GM19238 (cell line): ENCODE results near the gene PEX1.
"Not testable (repeated sequence)": the region's sequence is repeated elsewhere in the genome, so short reads cannot be mapped to it uniquely, and the experiment has no call there.

Experiments
- DNase-seq: peaks from one replicate; pipeline ENCODE4 v3.0.0; 2011; ENCODE audit warnings: low spot score; ENCODE audit not compliant: insufficient read length

Gene PEX1

GRCh38 chr7:92528188-92528957 lies at the start of gene PEX1, which contains the start of gene RBM48:
Gene PEX1, minus strand, starts transcription at chr7:92528520. Its CDS starts 85 bp downstream, at chr7:92528435.
Gene RBM48, plus strand, starts transcription at chr7:92528795. Its CDS starts 19 bp downstream, at chr7:92528814.
- DNase-seq: peak; percentile 80

GRCh38 chr7:92576296-92576695 lies 48.0 kb upstream of the PEX1 start:
- DNase-seq: no peak

GRCh38 chr7:92569137-92569536 lies 40.8 kb upstream of the PEX1 start:
- DNase-seq: no peak

- no peak for DNase-seq
Measured at GRCh38 chr7:92567460-92567859, 39.1 kb upstream of the PEX1 start.

- DNase-seq: no peak
Measured at GRCh38 chr7:92563345-92563744, 35.0 kb upstream of the PEX1 start.

- no peak for DNase-seq
Measured at GRCh38 chr7:92560602-92561001, 32.3 kb upstream of the PEX1 start.

- DNase-seq: no peak
Measured at GRCh38 chr7:92557808-92558362, 29.6 kb upstream of the PEX1 start.

- DNase-seq: no peak
Measured at GRCh38 chr7:92557249-92557648, 28.9 kb upstream of the PEX1 start.

GRCh38 chr7:92550194-92550593 lies 21.9 kb upstream of the PEX1 start:
- no peak for DNase-seq

GRCh38 chr7:92547579-92547978 lies 19.3 kb upstream of the PEX1 start:
- no peak for DNase-seq

- DNase-seq: no peak
Measured at GRCh38 chr7:92546856-92547497, 18.7 kb upstream of the PEX1 start.

- not testable (repeated sequence) for DNase-seq
Measured at GRCh38 chr7:92545116-92545515, 16.8 kb upstream of the PEX1 start.

- not testable (repeated sequence) for DNase-seq
Measured at GRCh38 chr7:92543542-92543941, 15.2 kb upstream of the PEX1 start.

- DNase-seq: no peak
Measured at GRCh38 chr7:92534572-92534971, 6.3 kb upstream of the PEX1 start.

GRCh38 chr7:92528958-92529264 lies 591 bp upstream of the PEX1 start:
- no peak for DNase-seq

- peak; percentile 19 for DNase-seq
Measured at GRCh38 chr7:92527300-92528187, 776 bp downstream of the PEX1 start.

- no peak for DNase-seq
Measured at GRCh38 chr7:92523110-92523509, 5.2 kb downstream of the PEX1 start.

GRCh38 chr7:92520024-92520423 lies 8.3 kb downstream of the PEX1 start:
- no peak for DNase-seq

- no peak for DNase-seq
Measured at GRCh38 chr7:92517631-92518030, 10.7 kb downstream of the PEX1 start.

- DNase-seq: no peak
Measured at GRCh38 chr7:92513167-92513902, 15.0 kb downstream of the PEX1 start.

GRCh38 chr7:92508946-92509345 lies 19.4 kb downstream of the PEX1 start:
- no peak for DNase-seq
